GM20431 (cell line): Measurements from ENCODE around the gene UBE2D2.
"Not testable (repeated sequence)": the region's sequence is repeated elsewhere in the genome, so short reads cannot be mapped to it uniquely, and the experiment has no call there.

ENCODE experiments used
- in situ Hi-C: fragments of 300-500 bp; cut with MseI, MboI; formaldehyde crosslinking; loops from one replicate; pipeline ENCODE4 v1.15.0; 2020; ENCODE audit warnings: low sequenced_read_pairs; ENCODE audit not compliant: unreplicated experiment

UBE2D2 gene

DNA sequence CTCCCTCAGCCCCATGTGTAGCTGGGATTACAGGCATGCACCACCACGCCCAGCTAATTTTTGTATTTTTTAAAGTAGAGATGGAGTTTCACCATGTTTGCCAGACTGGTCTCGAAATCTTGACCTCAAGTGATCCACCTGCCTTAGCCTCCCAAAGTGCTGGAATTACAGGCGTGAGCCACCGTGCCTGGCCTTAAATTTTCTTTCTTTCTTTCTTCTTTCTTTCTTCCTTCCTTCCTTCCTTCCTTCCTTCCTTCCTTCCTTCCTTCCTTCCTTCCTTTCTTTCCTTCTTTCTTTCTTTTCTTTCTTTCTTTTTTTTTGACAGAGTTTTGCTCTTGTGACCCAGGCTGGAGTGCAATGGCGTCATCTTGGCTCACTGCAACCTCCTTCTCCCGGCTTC lies 14.5 kb upstream of the UBE2D2 start:
- in situ Hi-C loops = not testable (repeated sequence)

DNA sequence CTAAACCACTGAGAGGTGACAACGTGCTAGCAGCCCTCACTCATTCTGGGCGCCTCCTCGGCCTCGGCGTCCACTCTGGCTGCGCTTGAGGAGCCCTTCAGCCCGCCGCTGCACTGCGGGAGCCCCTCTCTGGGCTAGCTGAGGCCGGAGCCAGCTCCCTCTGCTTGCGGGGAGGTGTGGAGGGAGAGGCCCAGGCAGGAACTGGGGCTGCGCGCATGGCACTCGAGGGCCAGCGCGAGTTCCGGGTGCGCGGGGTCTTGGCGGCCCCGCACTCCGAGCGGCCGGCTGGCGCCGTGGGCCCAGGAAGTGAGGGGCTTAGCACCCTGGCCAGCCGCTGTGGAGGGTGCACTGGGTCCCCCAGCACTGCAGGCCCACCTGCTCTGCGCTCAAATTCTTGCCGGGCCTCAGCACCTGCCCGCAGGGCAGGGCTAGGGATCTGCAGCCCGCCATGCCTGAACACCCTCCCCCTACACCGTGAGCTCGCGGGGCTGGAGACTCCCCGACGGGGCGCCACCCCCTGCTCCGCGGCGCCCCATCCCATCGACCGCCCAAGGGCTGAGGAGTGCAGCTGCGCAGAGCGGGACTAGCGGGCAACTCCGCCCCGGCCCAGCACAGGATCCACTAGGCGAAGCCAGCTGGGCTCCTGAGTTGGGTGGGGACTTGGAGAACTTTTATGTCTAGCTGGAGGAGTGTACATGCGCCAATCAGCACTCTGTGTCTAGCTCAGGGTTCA lies 11.8 kb upstream of the UBE2D2 start:
- in situ Hi-C loops = no loop called here

DNA sequence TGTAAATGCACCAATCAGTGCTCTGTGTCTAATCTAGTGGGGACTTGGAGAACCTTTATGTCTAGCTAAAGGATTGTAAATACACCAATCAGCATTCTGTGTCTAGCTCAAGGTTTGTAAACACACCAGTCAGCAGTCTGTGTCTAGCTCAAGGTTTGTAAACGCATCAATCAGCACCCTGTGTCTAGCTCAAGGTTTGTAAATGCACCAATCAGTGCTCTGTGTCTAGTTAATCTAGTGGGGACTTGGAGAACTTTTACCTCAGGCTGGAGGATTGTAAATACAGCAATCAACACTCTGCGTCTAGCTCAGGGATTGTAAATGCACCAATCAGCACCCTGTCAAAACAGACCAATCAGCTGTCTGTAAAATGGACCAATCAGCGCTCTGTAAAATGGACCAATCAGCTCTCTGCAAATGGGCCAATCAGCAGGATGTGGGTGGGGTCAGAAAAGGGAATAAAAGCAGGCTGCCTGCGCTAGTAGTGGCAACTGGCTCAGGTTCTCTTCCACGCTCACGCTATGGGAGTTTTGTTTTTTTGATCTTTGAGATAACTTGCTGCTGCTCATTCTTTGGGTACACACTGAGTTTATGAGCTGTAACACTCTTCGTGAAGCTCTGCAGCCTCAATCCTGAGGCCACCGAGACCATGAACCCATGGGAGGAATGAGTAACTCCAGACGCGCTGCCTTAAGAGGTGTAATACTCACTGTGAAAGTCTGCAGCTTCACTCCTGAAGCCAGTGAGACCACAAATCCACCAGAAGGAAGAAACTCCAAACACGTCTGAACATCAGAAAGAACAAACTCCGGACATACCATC lies 10.9 kb upstream of the UBE2D2 start:
- in situ Hi-C loops = not testable (repeated sequence)

DNA sequence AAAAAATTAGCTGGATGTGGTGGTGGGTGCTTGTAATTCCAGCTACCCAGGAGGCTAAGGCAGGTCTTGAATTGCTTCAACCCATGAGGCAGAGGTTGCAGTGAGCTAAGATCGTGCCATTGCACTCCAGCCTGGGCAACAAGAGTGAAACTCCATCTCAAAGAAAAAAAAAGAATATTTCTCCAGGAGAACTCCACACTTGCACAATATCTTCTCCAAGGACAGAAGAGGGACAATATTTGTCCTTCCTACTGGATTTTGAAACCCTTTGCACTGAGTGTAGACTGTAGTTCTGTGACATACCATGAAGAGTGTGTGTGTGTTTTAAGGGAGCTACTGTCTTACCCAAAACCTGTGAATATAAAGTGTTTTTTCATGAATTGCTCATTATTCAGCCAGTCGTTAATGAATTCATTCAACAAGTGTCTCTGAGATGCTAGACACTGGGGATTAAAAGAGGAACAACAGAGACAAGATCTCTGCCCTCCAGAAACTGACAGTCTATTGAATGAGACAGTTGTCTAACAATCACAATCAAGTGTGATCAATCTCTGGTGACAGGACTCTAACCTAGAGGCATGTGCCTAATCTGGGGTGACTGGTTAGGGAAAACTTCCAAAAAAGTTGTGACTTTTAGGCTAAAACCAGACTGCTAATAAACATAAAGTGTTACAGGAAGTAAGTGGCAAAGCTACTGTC lies 9.8 kb upstream of the UBE2D2 start:
- in situ Hi-C loops = no loop called here

DNA sequence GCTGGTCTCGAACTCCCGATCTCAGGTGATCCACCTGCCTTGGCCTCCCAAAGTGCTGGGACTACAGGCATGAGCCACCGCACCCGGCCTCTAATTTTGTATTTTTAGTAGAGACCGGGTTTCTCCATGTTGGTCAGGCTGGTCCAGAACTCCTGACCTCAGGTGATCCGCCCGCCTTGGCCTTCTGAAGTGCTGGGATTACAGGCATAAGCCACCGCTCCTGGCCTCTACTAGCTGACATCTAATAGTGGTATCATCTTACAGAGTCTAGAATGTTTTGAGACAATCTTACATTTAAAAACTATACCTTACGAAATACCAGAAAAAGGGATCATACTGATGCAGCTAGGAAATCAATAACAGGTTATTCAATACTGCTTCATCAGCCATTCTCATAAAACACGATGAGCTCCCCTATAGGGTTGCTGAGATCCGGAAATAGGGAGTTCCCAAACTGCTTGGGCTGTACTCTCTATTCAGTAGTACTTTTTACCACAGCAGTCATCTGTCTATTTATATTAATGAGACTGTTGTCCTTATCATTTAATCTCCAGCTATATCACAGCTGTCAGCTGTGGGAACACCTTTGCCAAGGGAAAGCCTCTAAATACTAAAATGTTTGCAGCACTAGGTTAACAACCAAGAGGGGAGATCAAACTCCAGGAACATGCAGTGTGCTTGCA lies 8.1 kb upstream of the UBE2D2 start:
- in situ Hi-C loops = no loop called here

DNA sequence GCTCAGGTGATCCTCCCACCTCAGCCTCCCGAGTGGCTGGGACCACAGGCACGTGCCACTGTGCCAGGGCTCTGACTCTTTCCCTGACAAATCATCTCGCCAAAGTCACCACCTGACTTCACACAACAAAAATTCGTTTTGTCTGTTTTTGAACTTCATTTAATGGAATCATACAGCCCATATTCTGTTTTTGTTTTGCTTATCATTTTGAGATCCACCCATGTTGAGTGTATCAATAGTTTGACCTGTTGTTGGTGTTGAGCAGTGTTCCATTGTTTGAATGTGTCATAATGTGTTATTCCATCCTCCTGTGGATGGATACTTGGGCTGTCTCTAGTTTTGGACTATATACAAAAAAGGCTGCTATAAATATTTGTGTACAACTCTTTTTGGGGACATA lies 6.9 kb upstream of the UBE2D2 start:
- in situ Hi-C loops = no loop called here

DNA sequence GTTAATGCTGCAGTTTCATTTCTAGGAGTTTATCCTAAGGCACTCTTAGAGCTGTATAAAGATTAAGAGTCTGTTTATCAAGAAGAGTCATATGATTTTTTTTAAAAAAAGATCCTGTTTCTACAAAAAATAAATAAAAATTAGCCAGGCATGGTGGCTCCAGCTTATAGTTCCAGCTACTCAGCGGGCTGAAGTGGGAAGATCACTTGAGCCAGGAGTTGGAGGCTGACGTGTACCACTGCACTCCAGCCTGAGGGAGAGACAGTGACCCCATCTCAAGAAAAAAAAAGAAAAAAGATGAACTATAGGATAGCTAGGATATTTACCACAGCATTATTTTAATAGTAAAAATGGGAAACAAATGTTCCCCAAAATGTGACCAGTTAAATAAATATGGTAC lies 3.3 kb upstream of the UBE2D2 start:
- in situ Hi-C loops = no loop called here

DNA sequence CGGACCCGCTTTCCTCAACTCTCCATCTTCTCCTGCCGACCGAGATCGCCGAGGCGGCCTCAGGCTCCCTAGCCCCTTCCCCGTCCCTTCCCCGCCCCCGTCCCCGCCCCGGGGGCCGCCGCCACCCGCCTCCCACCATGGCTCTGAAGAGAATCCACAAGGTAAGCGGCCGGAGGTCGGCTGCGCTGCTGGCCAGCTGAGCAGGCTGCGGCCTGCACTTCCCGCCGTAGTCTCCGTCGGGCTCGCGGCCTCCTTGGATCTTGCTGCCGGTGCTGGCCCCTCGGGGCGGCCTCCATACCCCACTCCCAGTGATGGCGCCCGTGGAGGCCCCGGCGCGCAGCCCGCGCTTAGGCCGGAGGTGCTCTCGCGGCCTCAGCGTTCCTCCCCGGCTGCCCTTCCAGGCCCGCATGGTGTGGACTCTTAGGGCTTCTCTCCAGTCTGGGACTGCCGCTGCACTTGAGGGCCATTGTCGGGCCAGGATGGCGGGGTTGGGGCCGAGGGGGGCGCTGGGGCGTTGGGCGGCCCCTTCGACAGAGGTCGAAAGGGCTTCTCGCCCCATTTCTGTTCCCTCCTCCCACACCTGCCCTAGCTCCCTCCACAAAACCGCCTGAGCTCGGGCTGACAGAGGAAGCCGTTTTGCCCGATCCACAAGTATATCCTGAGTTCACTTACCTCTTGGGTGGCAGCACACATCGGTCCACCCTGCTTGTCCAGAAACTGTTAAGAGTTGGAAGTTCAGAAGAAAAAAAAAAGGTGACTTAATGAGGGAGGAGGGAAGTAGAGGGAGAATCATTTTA lies 714 bp downstream of the UBE2D2 start:
- in situ Hi-C loops = no loop called here

DNA sequence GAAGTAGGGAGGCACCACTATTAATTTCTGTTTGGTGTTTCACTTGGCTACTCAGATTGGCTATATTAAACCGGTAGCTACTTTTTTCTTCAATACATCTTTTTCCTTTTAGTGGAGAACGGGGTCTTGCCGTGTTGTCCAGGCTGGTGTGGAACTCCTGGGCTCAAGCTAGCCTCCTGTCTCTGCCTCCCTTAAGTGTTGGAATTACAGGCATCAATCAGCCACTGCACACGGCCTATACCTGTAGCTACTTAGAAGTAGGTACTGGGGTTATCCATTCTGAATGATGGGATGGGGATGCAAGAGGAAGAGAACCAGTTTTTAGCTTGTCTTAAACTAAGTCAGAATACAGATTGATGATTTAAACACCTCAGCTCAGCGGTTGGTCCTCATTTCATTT lies 1.7 kb downstream of the UBE2D2 start:
- in situ Hi-C loops = no loop called here

DNA sequence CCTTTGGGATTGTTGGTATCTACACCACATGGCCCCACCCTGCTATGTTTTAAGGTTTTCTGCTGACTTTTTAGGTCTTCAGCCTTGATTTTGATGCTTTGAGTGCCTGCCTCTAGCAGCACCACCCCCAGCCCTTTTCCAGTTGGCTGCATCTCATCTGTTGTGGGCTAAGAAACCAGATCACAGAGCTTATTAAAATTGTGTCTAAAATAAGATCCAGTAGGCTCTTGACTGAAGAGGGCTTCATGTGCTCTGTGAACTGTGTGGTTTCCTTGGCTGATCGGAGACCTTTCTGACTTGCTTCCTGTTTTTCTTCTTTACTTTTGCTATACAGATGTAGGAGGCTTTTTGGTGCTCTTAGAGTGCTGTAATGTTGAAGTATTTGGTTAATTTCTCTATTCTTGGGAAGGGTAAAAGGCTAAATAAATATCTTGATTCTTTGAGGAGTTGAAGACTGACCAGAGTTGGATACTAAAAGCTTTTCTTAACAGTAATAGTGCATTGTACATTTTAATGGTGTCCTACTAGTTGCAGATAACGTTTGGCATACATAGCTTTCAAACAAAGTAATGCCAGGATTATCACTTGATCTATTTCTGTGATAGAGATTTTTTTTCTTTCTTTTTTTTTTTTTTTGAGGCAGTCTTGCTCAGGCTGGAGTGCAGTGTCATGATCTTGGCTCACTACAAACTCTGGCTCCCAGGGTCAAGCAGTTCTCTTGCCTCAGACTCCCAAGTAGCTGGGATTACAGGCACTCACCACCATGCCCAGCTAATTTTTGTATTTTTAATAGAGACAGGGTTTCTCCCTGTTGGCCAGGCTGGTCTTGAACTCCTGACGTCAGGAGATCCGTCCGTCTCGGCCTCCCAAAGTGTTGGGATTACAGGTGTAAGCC lies 4.5 kb downstream of the UBE2D2 start:
- in situ Hi-C loops = no loop called here

DNA sequence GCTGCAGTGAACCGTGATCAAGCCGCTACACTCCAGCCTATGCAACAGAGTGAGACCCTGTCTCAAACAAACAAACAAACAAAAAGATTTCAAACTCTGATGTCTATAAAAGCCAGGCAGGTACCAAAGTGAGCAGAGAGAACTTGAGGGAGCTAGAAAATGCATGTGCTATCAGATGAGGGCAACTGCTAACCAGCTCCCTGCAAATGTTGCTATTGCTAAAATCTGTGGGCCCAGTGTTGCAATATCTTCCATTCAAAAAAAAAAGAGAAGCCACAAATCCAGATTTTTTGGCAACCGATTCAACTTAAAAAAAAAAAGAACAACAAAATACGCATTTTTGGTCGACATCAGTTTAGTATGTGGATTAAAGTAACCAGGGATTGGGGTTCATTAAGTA lies 5.5 kb downstream of the UBE2D2 start:
- in situ Hi-C loops = no loop called here

DNA sequence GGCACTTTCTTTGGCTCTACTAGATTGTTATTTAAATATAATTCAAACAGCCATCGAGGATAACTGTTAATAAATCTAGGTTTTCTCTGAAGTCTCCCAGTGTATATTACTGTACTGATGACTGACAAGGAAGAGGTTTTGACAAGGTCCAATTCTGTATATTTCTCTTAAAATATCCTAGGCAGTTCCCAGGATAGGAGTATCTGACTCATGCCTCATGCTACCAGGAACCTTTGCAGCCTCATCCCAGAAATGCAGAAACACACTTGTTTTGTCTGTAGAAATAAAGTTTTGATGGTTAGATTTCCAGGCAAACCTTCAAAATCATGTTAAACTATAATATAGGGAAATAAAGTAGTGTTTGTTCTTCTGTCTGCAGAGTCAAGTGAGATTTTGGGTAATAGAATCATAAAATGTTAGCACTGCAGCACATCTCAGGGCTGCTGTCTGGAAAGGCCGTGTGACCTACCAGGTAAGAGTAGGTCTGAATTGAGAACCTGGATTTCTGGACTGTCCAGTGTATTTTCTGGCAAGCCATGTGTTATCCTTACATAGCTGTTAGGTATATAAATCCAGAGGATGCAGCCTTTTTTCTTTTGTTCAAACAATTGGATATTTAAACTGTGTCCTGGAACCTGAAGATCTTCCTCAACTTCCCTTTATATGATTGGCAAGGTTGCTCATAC lies 8.3 kb downstream of the UBE2D2 start:
- in situ Hi-C loops = no loop called here

DNA sequence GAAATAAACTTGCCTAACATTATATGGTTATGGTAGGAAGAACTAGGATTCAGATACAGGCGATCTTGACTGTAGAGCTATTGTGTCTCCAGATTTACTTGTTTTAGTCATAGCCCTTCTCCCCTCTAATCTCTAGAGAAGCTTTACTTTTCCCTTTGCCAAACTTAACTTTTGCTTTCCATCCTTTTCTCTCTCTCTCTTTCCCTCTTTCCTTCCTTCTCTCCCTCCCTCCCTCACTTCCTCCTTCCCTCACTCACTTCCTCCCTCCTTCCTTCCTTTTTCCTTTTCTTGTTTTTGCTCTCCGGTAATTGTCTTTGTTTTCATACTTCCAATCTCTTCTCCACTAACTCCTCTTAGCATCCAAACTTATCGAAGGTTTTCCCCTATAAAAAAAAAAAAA lies 10.4 kb downstream of the UBE2D2 start:
- in situ Hi-C loops = no loop called here

DNA sequence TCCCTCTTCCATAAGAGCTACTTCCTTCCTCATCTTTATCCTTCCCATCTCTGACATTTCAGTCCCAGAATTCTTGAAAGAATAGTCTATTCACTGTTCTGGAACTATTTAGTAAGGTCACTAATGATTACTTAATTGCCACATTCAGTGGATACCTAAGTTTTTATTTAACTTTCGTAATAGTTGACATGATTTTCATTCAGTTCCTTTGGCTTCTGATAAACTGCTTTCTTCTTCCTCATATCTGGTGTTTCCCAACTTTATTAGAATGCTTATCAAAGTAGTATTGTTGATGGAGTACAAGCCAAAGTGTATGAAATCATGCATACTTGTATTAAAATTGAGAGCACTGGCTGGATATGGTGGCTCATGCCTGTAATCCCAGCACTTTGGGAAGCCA lies 10.8 kb downstream of the UBE2D2 start:
- in situ Hi-C loops = no loop called here

DNA sequence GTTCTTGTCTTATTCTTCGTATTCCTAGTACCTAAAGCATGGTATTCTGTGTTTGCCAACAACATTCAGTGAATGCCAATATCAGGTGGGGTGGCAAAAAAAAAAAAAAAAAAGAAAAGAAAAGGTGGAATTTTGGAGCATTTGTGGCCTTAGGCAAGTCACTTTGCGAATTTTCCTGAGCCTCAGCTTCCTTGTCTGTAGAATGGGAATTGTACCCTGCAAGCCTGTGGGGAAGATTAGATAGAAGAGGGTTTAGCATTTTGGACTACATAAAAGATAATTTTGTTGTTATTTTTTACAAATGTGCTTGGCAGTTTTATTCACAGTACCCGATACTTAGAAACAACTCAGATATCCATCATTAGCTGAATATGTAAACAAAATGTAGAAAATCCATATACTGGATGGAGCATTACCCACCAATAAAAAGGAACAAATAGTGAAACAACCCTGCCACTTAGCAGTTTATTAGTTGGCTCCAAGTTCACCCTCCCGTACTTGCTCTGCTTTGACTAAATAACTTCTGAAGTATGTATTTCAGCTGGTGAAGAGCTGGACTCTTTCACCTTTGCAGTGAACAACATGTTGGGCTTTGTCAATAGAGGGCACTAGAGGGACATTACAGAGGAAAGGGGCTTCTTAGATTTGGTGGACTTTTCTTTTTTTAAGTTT lies 13.6 kb downstream of the UBE2D2 start:
- in situ Hi-C loops = no loop called here

DNA sequence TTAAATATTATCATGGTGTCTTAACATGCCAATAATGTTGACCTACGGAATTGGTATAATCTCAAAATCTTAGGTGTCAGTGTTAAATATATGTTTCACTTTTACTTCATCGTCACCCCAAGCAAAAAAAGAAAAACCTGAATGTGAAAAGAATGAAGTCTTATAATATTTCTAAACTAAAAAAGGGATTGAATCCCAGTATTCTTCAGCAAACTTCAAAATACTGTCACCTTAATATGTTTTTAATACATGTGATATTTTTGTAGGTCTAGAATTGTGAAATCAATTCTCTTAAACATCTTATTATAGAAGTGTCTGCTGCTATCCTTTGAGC lies 14.1 kb downstream of the UBE2D2 start:
- in situ Hi-C loops = no loop called here

DNA sequence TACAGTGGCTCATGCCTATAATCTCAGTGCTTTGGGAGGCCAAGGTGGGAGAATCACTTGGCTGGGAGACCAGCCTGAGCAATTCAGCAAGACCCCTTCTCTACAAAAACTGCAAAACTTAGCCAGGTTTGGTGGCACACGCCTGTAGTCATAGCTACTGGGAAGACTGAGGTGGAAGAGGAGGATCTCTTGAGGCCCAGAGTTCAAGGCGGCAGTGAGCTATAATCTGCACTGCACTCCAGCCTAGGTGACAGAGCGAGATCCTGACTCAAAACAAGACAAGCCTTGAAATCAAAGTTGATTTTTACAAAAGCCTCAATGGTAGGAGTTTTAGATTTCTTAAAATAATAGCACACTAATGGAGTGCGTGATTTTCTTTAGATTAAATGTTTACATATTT lies 14.6 kb downstream of the UBE2D2 start:
- in situ Hi-C loops = no loop called here
